GM19238 (cell line): ENCODE results near the gene PABPC4L.
"Not testable (repeated sequence)": the region's sequence is repeated elsewhere in the genome, so short reads cannot be mapped to it uniquely, and the experiment has no call there.

Experiments
- DNase-seq: peaks from one replicate; pipeline ENCODE4 v3.0.0; 2011; ENCODE audit warnings: low spot score; ENCODE audit not compliant: insufficient read length

Gene PABPC4L

GRCh38 chr4:134201216-134202161 is at the start of gene PABPC4L:
Gene PABPC4L (minus strand): TSS chr4:134201789. CDS start chr4:134201019, 770 bp downstream.
- DNase-seq = no peak

- DNase-seq = no peak
Observed at GRCh38 chr4:134251322-134251721, 49.7 kb upstream of the PABPC4L start.

GRCh38 chr4:134243742-134244713 is 42.4 kb upstream of the PABPC4L start:
- no peak for DNase-seq

GRCh38 chr4:134219043-134219442 is 17.5 kb upstream of the PABPC4L start:
- no peak for DNase-seq

GRCh38 chr4:134216411-134216810 is 14.8 kb upstream of the PABPC4L start:
- no peak for DNase-seq

- no peak for DNase-seq
Observed at GRCh38 chr4:134215620-134216344, 14.2 kb upstream of the PABPC4L start.

GRCh38 chr4:134207955-134208354 is 6.4 kb upstream of the PABPC4L start:
- not testable (repeated sequence) for DNase-seq

GRCh38 chr4:134202166-134202956 is 772 bp upstream of the PABPC4L start:
- DNase-seq = no peak

- DNase-seq = no peak
Observed at GRCh38 chr4:134200811-134201215, 776 bp downstream of the PABPC4L start.

- DNase-seq = no peak
Observed at GRCh38 chr4:134189949-134190348, 11.6 kb downstream of the PABPC4L start.

GRCh38 chr4:134189480-134189879 is 12.1 kb downstream of the PABPC4L start:
- DNase-seq = no peak

GRCh38 chr4:134178706-134179105 is 22.9 kb downstream of the PABPC4L start:
- DNase-seq = no peak

- DNase-seq = no peak
Observed at GRCh38 chr4:134174271-134174670, 27.3 kb downstream of the PABPC4L start.

GRCh38 chr4:134160211-134160610 is 41.4 kb downstream of the PABPC4L start:
- no peak for DNase-seq

- DNase-seq = no peak
Observed at GRCh38 chr4:134154097-134154496, 47.5 kb downstream of the PABPC4L start.

GRCh38 chr4:134147941-134148340 is 53.6 kb downstream of the PABPC4L start:
- no peak for DNase-seq
